NCI-H2227 treated with DMSO at 0.1 percent for 48 hours (cell line): Measurements from ENCODE around the gene LYRM4.

Source experiments
- DNase-seq: peaks from one replicate; lab custom pipeline; 2025; lab: John Stamatoyannopoulos, UW

Gene LYRM4

DNA sequence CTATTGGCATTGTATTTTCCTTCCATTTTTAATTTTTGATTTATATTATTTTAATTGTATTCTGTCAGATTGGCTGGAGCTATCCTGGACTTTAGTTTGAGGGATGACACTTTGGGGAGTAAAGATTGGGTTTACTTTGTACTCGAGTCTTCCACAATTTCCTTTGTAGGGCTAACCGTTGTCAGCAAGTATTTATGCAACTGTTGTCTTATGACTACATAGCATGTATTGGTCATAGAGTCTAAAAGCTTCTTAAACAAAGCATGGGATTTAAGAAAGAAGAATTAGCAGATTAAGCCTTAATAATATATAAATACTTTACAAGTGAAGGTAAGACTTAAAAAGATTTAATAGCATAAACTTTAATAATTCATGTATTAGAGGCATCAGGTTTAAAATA is 20.2 kb upstream of the LYRM4 start:
- DNase-seq = no peak

DNA sequence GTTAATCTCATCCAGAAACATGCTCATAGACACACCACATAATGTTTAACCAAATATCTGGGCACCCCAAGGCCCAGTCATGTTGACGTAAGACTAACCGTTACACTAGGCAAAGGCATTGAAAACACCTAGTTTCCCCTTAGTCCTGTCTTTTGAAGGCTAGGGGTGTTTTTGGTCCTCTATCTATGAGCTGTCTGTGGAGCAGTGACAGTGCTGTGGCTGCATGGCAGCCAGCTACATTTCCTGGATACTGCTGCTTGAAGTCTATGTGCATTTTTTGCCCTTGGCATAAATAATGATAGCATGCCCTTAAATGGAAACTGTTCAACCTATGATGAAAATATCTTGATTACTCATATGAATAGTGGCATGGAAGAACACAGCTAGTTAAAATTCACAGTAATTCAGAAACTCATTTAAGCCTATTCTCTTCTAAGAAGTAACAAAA is 19.2 kb upstream of the LYRM4 start:
- no peak for DNase-seq

DNA sequence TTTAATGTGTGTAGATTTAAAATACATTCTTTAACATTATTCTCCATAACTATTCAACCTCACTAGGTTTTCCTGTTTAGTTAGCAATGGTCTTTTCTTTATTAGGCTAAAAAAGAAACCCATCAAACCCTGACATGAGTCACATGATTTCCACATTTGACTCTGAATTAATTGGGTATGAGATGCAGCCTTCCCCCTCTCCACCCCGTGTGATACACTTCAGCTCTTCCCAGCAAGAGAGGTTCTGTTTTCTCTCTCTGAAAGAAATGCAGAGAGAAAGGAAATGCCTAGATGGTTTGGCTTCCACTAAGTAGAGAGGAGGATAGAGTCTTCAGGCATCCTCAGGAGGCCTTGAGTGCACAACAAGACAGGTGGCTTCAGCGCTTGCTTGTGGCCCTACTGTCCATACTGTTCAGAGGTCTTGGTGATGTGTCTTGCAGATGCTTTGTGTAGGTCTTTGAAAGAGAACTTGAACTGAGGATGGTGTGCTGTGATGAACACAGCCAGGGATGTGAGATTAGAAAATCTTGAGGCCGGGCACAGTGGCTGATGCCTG is 17.9 kb upstream of the LYRM4 start:
- DNase-seq = no peak

DNA sequence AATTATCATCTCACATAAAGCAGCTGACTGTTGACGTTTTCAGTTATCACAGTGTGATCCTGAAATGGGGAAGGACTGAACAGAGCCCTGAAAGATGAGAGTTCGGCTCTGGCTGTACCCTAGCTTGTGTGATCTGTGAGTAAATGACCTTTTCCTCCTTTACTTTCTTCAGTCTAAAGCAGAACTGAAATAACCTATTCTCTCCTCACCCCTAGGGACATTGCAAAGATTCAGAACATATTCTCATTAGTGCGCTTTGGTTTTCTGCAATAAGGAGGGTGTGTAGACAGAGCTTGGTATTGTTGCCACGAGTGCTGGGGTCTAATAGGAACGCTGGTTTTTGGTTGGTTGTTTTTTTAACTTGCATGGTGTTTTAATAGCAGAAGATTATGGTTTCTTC is 17.3 kb upstream of the LYRM4 start:
- DNase-seq = no peak

DNA sequence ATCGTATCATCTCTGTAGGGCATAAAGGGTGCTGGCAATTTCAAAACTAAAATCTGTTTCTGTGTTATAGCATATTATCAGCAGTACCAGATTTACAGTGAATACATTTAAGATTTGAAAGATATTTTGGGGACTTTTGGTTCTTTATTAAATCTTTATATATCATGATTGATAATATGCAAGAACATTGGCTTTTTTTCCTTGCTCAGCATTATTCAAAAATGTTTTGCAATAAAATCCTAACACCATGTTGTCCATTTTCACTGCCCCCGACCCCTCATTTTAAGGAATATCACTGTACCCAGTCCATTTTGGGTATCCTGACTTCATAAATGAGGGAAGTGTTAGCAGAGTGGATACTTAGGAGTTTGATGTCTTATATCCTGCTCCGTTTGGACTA is 16.8 kb upstream of the LYRM4 start:
- no peak for DNase-seq

DNA sequence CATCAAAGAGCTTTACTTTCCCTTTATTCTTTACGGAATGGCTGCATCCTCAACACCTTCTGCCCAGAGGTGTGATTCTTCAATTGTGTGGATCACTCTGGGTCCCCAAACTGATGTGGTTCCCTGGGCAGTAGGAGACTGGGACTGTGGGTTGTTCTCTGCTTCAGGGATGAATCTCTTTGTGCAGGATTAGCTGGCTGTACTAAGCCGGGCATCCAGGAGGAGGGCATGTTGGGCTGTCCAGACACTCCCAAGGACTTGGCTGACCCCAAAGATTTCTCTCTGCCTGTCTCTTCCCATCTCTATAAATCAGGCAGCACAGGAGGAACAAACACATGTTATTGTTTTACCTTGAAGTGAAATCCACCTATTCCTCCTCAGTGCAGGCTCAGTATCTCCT is 15.8 kb upstream of the LYRM4 start:
- DNase-seq = no peak

DNA sequence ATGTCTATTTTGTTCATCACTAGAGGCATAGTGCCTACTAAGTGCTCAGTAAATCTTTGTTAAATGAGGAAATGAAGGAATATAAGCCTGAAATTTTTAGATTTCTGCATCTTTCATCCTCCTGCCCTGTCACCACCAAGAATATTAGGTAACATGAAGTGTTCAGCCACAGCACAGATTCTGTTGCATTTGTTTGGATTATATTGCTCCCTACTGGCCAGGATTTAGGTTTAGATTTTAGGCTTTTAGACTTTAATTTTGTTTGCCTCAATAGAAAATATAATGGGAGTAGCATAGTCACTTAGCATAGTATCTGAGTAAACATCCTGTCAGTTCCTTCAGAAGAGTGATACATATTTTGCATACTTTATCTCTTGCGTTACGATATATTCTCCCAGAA is 14.7 kb upstream of the LYRM4 start:
- no peak for DNase-seq

DNA sequence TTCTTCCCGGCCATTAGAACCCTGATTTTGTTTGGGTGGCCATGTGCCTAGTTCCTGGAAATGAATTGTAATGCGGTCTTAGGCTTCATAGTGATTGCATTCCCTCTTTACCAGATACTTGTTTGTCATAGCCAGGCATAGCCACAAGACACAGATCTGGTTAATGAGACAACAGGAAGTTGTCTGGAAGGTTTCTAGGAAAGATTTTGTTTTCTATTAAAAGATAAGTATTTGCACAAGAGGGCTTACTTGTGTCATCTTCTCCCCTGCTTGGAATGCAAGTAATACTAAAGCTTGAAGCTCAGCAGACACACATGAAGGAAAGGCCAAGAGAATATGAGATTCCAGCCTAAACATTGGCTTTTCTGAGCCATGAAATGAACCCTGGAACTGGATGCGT is 13.5 kb upstream of the LYRM4 start:
- no peak for DNase-seq

DNA sequence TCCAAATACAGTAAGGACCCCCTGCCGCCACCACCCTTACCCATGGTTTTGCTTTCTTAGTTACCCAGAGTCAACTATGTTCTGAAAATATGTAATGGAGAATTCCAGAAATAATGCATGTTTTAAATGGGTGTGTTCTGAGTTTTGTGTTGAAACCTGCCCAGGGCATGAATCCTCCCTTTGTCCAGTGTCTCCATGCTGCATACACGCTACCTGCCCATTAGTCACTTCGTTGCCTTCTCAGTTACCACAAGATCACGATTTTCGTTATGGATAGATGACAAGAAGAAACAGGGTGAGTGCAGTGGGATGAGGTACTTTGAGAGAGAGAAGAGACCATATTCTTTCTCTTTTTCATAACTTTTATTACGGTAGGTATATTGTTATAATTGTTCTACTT is 11.2 kb upstream of the LYRM4 start:
- no peak for DNase-seq

DNA sequence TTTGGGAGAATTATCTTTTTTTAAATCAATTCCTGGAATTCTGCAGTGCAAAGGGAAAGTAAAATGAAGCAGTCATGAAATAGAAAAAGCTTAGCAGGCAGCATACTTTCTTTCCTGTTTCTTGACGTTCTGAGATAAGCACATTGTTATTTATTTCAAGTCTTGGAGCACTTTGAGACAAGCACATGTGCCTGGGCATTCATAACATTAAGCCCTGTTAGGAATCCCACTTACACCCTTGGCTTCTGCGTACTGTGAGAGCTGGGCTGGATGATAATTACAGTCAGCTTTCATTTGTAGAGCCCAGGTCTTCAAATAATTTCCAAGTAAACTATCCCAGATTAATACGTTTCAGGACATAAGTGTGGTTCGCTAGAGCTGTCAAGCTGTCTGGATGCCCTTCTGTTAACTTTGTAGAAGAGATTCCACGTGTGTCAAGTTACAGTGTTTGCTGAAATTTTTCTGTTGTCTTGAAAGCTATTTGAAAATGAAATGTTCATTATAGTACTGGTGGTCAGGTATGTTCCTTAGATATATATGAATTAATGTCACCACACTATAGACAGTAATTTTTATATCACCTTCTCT is 9.4 kb upstream of the LYRM4 start:
- no peak for DNase-seq

DNA sequence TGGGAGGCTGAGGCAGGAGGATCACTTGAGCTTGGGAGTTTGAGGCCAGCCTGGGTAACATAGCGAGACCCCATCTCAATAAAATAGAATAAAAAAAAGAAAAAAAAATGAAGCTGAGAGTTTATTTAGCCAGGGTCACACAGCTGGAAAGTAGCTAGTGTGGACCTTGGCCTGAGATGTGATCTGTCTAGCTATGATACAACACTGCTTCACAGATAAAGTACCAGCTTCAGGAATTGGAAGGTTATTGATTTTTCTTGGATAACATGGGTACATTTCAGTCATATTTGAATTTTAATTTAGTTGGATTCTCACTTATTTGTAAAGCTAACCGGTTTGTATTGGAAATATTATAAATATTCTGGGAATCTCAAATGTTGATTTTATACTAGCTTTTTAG is 5.7 kb upstream of the LYRM4 start:
- no peak for DNase-seq

DNA sequence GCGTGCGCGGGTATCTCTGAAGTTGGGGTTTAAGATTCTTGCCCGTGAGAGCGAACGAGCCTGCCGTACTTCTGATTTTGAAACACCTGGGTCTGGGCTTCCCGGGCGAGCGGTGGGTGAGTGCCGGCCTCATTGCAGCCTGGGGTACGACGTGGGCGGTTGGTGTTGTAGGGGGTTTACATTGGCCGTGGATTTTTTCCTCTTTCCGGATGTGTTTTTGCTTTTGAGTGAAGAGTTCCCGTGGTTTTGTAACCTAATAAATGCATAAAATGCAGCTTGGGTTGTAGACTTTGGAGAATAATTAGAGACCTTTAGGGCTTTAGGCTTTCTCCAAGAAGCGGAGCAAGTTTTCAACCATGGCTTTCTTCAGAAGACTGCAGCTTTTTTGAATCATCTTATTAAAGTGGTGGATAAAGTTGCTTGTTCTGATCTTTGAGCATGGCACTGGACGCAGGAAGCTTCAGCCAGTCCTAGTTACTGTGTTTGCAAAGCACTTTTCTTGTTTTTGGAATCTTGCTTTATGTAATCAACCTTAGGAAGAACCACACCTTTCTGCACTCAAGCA is 877 bp upstream of the LYRM4 start:
- DNase-seq = no peak

DNA sequence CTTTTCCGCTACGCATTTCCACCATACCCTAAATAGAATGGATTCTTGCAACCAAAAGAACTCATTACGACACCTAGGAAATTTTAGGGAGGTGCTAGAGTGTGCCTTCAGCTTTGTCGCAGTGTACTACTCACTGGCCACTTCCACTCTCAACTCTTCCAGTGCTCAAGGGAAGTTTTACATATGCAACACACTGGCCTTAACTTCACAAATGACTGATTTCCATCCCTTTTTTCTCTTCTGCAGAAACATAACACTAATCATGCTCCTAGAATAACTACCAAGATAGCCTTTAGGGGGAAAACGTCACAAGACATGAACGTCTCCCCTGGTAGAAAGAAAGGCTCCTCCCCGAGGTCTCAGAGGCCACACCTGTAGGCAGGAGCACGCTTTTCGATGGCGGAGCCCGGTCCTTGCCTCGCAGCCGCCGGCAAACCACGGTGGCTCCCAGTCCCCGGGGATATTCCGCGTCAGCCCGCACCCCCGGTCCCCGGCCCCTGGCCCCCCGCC is 584 bp downstream of the LYRM4 start:
- peak; percentile 79 for DNase-seq

DNA sequence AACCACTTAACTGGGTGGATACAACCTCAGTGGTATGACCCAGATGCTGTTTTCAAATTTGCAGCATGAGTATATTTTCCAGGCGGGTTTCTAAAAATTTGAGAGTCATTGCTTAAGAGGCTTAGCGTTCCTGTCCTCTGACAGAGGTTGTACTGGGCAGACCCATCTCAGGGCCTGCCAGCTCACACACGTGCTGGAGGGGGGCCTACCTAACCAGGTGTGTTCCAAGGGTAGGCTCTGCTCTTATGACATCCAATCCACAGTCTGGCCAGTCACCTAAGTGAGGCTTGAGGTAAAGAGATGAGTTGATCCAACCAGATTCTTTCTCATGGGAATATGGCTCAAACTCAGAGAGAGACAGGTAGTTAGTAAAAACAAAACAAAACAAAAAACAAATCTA is 1.3 kb downstream of the LYRM4 start:
- DNase-seq = no peak

DNA sequence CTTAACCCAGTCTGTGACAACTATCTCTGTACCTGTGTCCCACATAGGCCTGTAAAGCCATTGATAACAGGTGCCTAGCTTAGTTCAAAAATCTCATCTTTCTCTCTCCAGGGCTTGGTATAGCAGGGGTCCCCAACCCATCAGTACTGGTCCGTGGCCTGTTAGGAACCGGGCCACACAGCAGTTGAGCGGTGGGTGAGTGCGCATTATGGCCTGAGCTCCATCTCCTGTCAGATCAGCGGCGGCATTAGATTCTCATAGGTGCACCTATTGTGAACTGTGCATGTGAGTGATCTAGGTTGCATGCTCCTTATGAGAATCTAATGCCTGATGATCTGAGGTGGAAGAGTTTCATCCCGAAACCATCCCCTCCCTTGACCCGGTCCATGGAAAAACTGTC is 3.4 kb downstream of the LYRM4 start:
- DNase-seq = no peak

DNA sequence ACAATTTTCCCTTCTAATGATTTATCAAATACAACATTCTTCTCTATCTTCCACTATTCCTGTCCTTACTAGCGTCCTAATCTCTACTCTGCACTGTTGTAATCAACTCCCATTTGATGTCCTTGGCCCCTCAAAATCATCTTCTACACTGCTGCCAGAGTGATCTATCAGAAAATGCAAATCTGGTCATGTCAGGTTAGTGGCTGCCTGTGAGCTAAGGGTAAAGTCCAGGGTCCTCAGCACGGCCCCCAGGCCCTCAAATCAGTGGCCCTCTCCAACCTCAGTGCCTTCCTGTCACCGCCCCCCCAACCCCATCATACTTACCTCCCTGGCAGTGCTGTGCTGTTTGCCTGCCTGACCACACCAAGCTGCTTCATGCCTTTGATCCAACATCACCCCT is 3.8 kb downstream of the LYRM4 start:
- no peak for DNase-seq

DNA sequence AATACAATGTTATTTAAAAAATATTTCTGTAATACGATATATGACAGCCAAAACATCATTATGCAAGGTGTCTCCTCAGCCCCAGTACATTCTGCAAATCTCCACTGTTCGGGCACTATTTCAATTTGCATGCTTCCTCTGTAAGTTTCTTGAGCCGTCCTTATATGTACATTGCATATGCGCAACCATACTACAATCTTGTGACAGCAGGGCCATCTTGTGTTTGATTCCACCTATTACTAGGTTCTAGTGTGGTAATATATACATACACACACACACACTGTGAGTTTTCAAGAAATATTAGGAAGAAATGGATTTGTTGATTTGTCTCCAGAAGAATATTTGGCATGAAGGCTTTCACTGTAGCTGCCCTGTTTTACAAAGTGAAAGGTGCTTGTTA is 9.8 kb downstream of the LYRM4 start:
- DNase-seq = no peak

DNA sequence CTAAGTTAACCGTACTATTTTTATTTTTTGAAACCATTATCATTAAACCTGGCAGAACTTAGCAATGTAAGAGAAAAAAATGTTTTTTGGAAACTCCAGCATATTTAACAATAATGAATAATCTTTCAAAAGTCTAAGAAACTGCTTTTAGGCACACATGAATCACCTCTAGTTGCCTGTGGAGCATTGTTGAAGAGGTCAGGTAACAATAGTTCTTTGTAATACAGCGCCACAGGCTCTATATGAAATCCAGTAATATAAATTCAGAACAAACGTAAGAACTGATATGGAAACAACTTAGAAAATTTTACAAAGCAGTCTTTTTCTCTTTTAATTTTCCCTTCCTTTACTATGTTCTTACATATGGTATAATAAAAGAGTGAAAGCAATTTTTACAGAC is 10.3 kb downstream of the LYRM4 start:
- no peak for DNase-seq

DNA sequence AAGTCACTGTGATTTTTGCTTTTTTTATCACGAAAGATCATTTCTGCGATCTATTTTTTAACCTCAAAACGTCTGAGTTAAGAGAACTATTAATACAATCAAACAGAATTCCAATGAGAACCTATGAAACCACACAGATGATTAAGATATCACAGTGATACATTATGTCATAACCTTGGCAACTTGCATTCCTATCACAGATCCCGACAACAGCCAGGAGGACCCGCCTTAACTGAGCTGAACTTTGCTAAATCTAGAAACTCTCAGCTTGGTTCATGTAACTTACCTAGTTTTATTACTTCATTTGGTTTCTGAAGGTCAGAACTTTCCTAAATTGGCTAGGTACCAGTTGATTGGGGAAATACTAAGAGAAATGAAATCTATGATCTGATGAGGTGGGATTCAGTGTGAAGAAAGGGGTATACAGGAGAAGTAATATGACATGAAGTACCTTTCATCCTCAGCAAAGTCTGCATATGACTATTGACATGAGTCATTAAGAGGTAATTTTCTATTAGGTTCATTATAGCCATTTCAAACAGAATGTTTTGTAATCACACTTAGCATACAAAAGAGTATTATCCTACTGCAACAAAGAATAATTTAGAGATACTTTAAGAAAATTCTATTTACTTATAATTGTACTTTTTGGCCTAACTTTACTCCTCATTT is 11.2 kb downstream of the LYRM4 start:
- no peak for DNase-seq

DNA sequence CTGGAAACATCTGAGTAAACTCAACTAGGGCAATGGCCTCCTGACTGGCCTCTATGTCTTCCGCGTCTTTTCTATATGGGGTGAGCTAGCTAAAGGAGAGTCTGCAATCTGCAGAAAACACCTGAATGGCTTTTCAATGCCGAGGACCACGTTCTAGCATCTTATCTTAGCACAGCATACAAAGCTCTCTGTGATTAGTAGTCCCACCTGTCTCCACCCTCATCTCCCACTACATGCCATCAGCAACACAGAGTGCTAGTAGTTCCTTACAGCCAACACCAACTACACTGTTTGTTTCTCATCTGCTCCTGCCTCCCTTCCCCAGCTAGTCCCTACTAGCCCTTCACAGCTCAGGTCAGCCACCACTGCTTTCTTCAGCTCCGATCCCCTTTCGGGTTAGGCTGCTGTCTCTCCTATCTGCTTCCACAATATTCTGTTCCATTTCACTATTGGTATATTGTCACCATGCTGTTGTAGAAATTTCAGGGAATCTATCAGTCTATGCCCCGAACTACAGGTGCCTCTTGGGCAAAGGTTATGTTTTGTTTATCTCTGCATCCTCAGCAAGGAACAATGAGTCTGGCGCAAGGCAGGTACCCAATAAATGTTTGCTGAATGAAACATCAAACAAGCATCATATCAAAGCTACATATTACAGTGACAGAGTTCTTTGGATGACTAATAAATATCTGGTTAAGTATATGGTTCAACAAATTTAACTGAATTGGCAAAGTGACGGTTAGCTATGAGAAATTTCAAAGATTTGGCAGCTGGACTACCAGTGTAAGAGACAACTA is 12.2 kb downstream of the LYRM4 start:
- no peak for DNase-seq

DNA sequence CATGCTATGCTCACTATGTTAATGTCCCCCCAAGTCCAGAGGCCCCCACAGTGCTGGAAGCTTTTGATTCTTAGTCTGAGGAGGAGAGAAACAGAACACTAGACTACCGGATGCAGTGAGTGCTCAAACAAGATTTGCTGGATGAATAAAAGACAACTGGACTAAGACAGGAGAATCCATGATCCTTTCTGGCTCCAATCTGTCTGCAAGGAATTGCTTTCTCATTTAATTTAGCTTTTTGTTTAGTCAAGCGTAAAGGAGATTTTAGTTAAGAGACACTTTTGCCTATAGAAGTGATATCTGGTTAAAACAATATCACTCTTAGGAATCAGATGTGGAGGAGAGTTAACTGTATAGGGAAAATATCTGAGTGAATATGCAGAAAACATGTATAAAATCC is 13.5 kb downstream of the LYRM4 start:
- DNase-seq = no peak
